ENCODE data around the gene PABPN1L.

Gene PABPN1L

GRCh38 chr16:88864099-88864498 lies 2.4 kb downstream of the PABPN1L start:
- ChIA-PET POLR2A (no interaction called here), CTCF (no interaction called here)
- TF ChIP-seq CTCF (IDR thresholded peaks at IDR 0.05; ENCODE audit: control extremely low read depth, extremely low read depth, low read depth, missing control alignments), result no peak
- DNase-seq (ENCODE audit: extremely low spot score), result no peak

GRCh38 chr16:88863426-88863825 lies 3.0 kb downstream of the PABPN1L start:
- ChIA-PET CTCF (no interaction called here), POLR2A (no interaction called here)
- TF ChIP-seq CTCF (IDR thresholded peaks at IDR 0.05; ENCODE audit: control extremely low read depth, extremely low read depth, low read depth, missing control alignments), result no peak
- DNase-seq (ENCODE audit: extremely low spot score), result no peak

GRCh38 chr16:88862968-88863367 lies 3.5 kb downstream of the PABPN1L start:
- ChIA-PET CTCF (no interaction called here), POLR2A (no interaction called here)
- DNase-seq (ENCODE audit: extremely low spot score), result no peak
- TF ChIP-seq CTCF (IDR thresholded peaks at IDR 0.05; ENCODE audit: control extremely low read depth, extremely low read depth, low read depth, missing control alignments), result no peak

DNA sequence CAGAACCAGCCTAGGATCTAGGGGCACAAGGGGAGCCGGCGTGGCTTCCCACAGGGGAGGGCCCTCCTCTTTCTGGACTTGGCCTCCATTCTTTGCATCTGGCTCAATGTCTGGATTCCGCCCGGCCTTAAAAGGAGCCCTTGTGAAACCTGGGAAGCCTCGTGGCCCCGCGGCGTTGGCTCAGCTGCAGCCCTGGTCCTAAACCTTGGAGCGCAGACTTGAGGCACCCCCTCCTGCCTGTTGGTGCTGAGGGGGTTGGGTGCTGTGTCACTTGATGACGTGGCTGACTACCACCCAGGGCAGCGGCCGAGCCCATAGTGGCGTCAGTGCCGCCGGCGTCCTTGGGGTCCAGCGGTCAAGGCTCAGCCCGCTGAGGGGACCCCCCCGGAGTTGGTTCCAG lies 5.1 kb downstream of the PABPN1L start:
- DNase-seq (ENCODE audit: extremely low spot score), result no peak
- ChIA-PET POLR2A (no interaction called here), CTCF (interaction anchor here (1.6 kb wide), 1 partner anchor 306 kb away, joined by 4 read pairs; no protein-coding TSS in a partner anchor)
- no peak for TF ChIP-seq CTCF (IDR thresholded peaks at IDR 0.05; ENCODE audit: control extremely low read depth, extremely low read depth, low read depth, missing control alignments)

DNA sequence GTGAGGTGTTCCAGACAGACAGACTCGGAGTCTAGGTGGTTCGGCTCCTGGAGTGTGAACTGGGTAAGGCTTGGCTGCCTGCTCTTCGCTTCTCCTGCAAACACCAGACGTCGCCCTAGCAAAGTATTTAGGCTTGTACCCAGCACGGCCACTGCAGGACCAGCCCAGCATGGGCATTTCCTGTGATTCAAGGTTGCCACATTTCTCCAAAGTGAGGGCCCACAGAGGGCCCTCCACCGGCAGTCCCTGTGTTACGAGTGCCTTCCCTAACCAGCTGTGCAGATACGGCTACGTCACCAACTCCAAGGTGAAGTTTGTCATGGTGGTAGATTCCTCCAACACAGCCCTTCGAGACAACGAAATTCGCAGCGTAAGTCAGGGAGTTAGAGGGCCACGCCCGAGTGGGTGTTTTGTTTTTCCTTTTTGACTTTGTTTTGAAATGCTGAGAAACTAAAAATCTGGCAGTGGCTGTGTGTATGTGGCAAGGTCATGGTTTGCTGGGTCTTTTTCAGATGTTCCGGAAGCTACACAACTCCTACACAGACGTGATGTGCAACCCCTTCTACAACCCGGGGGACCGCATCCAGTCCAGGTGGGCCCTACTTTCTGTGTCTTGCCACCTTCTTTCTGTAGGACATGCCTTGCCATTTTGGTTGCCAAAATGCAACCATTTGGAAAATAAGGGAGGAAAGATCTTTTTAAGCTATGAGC lies 6.9 kb downstream of the PABPN1L start:
- CTCF ChIA-PET, result interaction anchor here (1.6 kb wide), 1 partner anchor 307 kb away, joined by 4 read pairs; no protein-coding TSS in a partner anchor
- no peak for DNase-seq (ENCODE audit: extremely low spot score)

DNA sequence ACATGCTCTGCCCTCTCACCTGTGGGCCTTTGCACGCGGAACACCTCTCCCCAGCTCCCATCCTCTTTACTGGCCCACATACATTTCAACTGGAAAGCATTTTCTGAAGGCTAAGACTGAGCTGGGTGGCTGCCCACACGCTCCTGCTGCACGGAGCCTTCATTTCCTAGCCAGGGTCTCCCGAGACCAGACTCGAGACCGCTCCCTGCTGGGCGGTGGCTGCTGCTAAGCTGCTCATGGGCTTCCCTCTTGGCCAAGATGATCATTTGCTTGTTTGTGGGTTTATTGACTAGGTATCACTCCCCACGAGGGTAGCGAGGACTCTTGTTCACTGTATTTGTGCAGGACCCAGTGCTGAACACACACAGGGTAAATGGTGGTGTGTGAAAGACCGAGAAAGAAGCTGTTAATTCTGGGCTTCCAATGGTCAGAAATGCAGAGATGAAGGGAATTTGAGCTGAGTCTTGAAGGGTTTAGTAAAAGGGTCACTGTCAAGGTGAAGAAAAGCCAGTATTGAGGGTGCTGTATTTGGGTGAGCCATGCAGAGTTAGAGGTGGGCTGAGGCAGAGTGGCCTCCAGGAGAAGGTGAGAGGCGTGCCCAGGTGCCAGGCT lies 8.6 kb downstream of the PABPN1L start:
- TF ChIP-seq CTCF (IDR thresholded peaks at IDR 0.05; ENCODE audit: control extremely low read depth, extremely low read depth, low read depth, missing control alignments), result peak; percentile 83
- DNase-seq (ENCODE audit: extremely low spot score), result peak; percentile 89
- ChIA-PET CTCF (interaction anchor here (0.8 to 2.7 kb wide), 27 partner anchors 9 to 383 kb away, joined by 3 to 37 read pairs (median 4); partner anchors contain the start of genes APRT and CDT1), POLR2A (interaction anchor here (0.6 kb wide), 1 partner anchor 25 kb away, joined by 3 read pairs; no protein-coding TSS in a partner anchor)

More for the DNA sequence above, 6.9 kb downstream of the PABPN1L start:
- POLR2A ChIA-PET, result no interaction called here
- TF ChIP-seq CTCF (IDR thresholded peaks at IDR 0.05; ENCODE audit: control extremely low read depth, extremely low read depth, low read depth, missing control alignments), result no peak
